HG02970 (cell line): ENCODE measurements around the gene VASN.

Experiments
- ATAC-seq: cut with Tn5 transposase; IDR thresholded peaks from one replicate; pipeline ENCODE4 v1.9.1; 2021; ENCODE audit warnings: mild to moderate bottlenecking, moderate library complexity, moderate number of reproducible peaks; ENCODE audit not compliant: unreplicated experiment, low FRiP score

Gene VASN

DNA sequence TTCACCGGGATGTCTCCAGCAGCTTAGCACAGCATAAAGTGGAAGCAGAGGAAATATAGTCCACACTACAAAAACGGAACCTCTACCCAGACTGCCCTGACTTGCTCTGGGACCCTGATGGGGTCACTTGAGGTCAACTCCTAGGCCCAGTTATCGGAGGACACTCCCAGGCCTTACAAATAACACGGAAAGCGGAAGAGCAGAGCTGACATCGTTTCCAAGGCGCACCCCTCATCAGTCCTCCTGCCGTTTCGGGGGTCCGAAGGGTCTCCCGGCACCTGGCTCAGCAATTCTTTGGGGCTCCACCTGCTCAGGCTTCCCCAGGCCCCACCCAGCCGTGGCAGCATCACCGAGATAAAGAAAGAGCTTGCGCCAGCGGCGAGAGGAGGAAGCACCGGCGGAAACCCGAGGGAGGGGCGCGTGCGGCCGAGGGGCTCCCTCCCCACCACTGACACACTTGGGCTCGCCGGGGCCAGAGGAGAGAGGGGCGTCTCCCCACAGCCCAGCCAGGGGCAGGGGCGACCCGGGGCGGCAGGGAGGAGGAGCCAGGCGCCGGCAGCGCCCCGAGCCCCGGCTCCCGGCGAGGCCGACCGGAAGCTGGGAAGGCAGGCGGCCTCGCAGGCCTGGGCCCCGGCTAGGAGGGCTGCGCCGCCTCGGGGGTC is 44.0 kb downstream of the VASN start:
- ATAC-seq, result peak; percentile 9

DNA sequence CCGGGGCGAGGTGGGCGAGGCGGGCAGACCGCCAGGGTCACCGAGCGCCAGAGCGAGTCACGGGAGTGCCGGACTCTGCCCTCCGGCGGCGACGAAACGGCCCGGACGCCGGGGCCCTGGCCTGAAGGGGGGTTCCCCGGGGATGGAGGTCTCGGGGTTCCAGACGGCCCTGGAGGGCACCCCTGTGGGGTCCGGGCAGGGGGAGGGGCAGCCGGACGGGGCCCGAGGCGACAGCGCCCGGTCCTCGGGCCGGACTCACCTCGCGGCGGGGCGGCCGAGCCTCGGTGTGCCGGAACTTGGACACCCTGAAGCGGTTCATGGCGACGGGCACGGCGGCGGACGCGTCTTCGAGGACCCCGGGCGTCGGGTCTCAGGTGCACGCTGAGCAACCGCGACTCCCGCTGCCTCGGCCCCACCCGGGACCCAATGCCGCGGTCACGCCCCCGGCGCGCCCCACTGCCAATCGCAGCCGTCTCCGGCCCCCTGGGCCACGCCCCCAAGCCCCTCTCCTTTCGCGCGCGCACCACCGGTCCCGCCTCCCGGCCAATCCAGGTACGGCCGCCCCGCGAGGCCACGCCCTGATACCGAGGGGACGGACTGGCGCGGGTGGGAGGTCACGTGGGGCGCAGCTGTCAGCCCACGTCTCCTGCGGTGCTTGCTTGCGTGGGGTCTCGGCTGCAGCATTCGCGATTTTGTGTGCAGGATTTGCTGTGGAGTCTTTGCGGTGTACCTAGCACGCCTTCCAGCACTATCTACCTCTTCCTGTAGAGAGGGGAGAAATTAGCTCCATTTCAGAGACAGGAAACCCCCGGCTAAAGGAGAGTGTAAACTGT is 44.8 kb downstream of the VASN start, which contains the start of gene CORO7:
TSS of gene CORO7 (minus strand) at position 397 of the 833 bp plus-strand sequence. CDS start at position 319, 78 bp downstream.
- peak; percentile 55 for ATAC-seq

DNA sequence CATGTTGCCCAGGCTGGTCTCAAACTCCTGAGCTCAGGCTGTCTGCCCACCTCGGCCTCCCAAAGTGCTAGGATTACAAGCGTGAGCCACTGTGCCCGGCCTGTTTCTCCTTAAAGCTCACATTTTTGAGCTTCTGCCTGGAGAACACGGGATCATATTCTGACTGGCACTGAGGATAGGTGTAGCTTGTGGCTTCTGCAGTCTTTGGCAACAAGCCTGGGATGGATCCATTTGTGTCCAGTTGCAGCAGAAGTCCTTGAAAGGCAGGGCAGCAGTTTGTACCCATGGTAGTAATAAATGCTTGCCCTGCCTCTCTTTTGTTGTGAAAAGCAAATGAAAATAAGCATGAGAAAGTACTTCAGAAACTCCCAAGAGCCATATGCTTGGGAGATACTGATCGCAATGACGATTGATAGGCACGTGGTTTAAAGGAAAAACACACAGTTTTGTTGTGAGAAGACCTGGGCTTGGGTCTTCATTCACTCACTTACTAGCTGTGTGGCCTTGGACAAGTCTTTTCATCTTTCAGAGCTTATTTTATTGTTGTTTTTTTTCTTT is 47.8 kb downstream of the VASN start:
- ATAC-seq, result no peak

DNA sequence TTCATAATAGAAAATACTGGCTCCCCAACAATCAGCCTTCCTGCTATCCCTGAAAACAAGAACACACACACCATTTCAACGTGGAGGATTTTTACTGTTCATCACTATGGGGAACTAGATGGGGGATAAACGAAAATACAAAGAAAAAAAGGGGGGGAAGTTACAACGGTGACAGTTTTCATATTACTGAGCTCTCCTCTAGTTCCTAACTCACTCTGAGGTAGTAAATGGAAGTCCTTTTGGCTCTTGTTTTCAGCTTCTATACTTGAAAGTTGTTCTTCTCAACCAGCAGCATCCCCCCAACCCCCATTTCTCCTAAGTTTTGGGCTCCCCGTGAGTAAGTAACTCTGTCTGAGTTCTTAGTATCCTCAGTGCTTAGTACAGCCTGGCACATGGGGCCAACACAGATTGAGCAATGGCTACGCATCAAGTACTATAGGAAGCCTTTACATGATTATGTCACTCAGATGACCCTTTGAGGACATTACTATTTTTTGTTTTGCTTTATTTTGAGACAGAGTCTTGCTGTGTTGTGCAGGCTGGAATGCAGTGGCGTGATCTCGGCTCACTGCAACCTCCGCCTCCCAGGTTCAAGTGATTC is 49.0 kb downstream of the VASN start:
- no peak for ATAC-seq

DNA sequence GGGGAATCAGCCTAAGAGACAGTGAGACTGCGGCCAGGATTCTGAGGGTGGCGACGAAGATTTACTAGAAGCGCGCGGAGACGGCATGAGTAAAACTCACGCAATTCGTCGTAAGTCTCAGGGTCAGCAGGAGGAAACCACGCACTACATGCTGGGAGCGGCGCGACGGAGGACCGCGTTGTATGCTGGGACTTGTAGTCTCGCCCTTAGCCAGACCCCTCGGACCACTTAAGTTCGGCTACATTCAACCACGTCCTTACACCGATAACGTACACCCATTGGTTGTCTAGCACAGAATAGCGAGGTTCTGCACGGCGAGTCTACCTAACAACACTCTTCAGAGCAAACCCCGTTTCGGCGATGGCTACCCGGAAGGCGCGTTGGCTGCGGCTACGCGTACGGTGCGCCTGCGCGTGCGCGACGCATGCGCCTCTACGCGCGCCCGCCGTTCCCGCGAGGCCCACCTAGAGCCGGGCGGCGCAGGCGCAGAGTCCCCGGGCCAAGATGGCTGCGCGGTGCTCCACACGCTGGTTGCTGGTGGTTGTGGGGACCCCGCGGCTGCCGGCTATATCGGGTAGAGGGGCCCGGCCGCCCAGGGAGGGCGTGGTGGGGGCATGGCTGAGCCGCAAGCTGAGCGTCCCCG is 53.9 kb downstream of the VASN start, which contains the start of gene DNAJA3:
TSS of gene DNAJA3 (plus strand) at position 491 of the 643 bp plus-strand sequence. CDS start at position 505, 14 bp downstream.
- peak; percentile 88 for ATAC-seq

DNA sequence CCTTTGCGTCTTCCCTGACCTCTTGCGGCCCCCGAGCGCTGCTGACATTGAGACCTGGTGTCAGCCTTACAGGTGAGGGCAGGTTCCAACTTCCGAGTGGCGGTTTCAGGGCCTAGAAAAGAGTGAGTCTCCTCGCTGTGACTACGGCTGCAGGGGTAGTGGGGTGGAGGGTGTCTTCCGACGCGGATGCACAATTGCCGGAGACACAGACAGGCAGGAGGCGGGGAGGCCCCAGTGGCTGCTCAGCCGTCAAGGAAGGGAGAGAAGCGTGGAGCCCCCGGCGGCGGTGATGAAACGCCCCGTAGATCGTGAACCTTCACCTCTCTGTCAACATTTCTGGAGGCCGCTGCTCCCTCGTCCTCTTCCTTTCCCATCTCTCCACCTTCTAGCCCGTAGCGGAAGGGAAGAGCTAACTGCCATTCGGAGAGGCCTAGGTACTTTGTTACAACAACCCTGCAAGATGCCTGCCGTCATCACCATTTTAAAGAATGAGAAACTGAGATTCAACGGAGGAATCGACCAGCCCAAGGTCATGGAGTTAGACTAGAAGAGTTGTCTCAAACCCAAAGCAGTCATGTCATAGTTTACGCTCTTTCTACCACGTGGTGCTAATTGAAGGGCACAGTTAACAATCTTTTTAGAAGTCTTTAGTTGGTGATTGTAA is 54.5 kb downstream of the VASN start:
- ATAC-seq, result peak; percentile 6

DNA sequence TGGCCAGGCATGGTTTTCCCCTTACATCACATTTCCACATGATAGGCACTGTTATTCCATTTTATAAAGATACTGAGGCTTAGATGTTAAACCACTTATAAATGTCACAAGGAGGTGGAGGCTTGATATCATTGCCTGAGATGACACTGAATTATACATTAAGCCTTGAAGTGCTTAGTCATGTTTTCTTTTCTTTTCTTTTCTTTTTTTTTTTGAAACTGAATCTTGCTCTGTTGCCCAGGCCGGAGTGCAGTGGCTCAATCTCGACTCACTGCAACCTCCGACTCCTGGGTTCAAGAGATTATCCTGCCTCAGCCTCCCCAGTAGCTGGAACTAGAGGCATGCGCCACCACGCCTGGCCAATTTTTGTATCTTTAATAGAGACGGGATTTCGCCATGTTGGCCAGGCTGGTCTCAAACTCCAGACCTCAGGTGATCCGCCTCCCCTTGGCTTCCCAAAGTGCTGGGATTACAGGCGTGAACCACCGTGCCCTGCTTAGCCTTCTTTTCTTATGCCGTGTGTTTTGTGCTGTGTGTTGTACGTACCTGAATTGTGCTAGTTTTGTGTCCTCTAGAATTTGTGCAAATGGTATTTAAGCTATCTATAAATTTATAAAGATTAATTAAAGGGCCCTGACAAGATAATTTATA is 55.2 kb downstream of the VASN start:
- no peak for ATAC-seq

DNA sequence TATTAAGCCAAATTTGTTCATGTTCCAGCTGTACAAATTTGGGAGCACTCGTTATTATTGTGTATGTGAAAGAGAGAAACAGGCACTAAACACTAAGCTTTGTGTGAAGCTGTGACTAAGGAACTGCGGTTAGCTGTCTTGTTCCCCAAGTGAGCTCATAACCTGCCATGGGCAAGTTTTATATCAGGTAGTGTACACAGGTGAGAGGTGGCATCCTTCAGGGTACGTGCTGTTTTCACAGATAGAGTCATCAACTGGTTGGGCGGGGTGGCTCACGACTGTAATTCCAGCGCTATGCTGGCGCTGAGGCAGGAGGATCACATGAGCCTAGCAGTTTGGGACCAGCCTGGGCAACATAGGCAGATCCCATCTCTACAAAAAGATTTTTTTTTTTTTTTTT is 56.9 kb downstream of the VASN start:
- no peak for ATAC-seq

DNA sequence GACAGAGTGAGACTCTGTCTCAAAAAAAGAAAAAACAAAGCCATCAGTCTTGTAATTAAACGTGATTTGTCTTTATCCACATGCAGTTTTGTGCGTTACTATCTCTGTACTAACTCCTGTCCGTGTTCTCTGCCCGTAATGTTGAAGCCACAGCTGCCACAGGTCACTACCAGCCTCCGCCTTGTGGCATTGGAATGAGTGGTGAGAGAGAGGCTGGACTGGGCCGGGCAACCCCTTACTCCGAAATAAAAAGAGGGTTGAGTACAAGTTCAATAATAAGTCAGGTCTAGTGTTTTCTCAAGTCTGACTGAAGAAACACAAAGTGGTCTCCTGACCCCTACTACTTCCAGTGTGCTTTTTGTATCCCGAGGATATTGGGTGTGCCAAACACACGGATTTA is 59.4 kb downstream of the VASN start:
- no peak for ATAC-seq
